Neural progenitor cell (in vitro differentiated cells): Measurements from ENCODE around the gene DCAF10. TPM values are rescaled to one million over a fixed set of nuclear protein-coding genes. Genes with fewer than 3 reads are reported as not detected.
"Not testable (repeated sequence)": the region's sequence is repeated elsewhere in the genome, so short reads cannot be mapped to it uniquely, and the experiment has no call there.

Experiments
- DNase-seq: peaks from one replicate; pipeline ENCODE4 v3.0.0-alpha.2; 2016; ENCODE audit warnings: low spot score
- H2AFZ ChIP-seq: fragments of 200-600 bp; sonication (generic); replicated peaks from 2 replicates; pipeline ENCODE4 v1.6.1; 2016; ENCODE audit warnings: antibody characterized with exemption
- H3F3A ChIP-seq: fragments of 200-600 bp; sonication (generic); 2 replicates; pipeline ENCODE4 v1.6.1; 2016; ENCODE audit warnings: antibody characterized with exemption, low read depth
- H3K27ac ChIP-seq: fragments of 200-600 bp; sonication (generic); 2 replicates; pipeline ENCODE4 v1.5.1; 2016; ENCODE audit warnings: mild to moderate bottlenecking
- H3K27me3 ChIP-seq: fragments of 200-600 bp; sonication (generic); 2 replicates; pipeline ENCODE4 v1.6.1; 2016; ENCODE audit warnings: mild to moderate bottlenecking, moderate library complexity
- H3K36me3 ChIP-seq: fragments of 200-600 bp; sonication (generic); 2 replicates; pipeline ENCODE4 v1.5.1; 2016
- H3K4me1 ChIP-seq: fragments of 200-600 bp; sonication (generic); 2 replicates; pipeline ENCODE4 v1.6.1; 2016; ENCODE audit warnings: mixed run types
- H3K4me2 ChIP-seq: fragments of 200-600 bp; sonication (generic); 2 replicates; pipeline ENCODE4 v1.6.1; 2016
- H3K4me3 ChIP-seq: fragments of 200-600 bp; sonication (generic); 2 replicates; pipeline ENCODE4 v1.5.1; 2016
- H3K79me2 ChIP-seq: fragments of 200-600 bp; sonication (generic); 2 replicates; pipeline ENCODE4 v1.6.1; 2016; ENCODE audit warnings: low read depth
- H3K9ac ChIP-seq: fragments of 200-600 bp; sonication (generic); 2 replicates; pipeline ENCODE4 v1.6.1; 2016
- H3K9me3 ChIP-seq: fragments of 200-600 bp; sonication (generic); 2 replicates; pipeline ENCODE4 v1.5.1; 2016; ENCODE audit warnings: low read depth
- H4K20me1 ChIP-seq: fragments of 200-600 bp; sonication (generic); 2 replicates; pipeline ENCODE4 v1.6.1; 2016; ENCODE audit warnings: low read depth
- H3K27ac Mint-ChIP-seq: 3 replicates; pipeline ENCODE4 v1.8.0; 2021; ENCODE audit warnings: mixed read lengths
- H3K27me3 Mint-ChIP-seq: 2 replicates; pipeline ENCODE4 v1.8.0; 2022; ENCODE audit warnings: low read depth, mild to moderate bottlenecking, inconsistent platforms, moderate library complexity, mixed read lengths; ENCODE audit not compliant: insufficient read depth
- H3K36me3 Mint-ChIP-seq: 3 replicates; pipeline ENCODE4 v1.8.0; 2021; ENCODE audit warnings: mixed read lengths
- H3K4me1 Mint-ChIP-seq: 3 replicates; pipeline ENCODE4 v1.8.0; 2021; ENCODE audit warnings: mixed read lengths
- H3K4me3 Mint-ChIP-seq: 3 replicates; pipeline ENCODE4 v1.8.0; 2021; ENCODE audit warnings: mild to moderate bottlenecking, moderate library complexity, mixed read lengths
- H3K9me3 Mint-ChIP-seq: 3 replicates; pipeline ENCODE4 v1.8.0; 2020; ENCODE audit warnings: mixed read lengths
- CTCF ChIP-seq: fragments of 200-600 bp; sonication (generic); IDR thresholded peaks from 2 replicates; pipeline ENCODE4 v1.5.1; 2017; ENCODE audit warnings: antibody characterized with exemption, mild to moderate bottlenecking
- EZH2 ChIP-seq: fragments of 200-600 bp; sonication (generic); IDR thresholded peaks from 2 replicates; pipeline ENCODE4 v1.6.1; 2017; ENCODE audit warnings: antibody characterized with exemption, mild to moderate bottlenecking, moderate library complexity
- EZH2phosphoT487 ChIP-seq: fragments of 200-600 bp; sonication (generic); IDR thresholded peaks from 2 replicates; pipeline ENCODE4 v1.6.1; 2017; ENCODE audit warnings: antibody characterized with exemption
- total RNA-seq: library from RNA; depleted of rRNA; stranded (reverse); fragments of >200 nt; gene quantifications from 2 replicates; pipeline ENCODE4 v1.2.3, GENCODE V29; 2015; ENCODE audit warnings: low replicate concordance

DCAF10 gene
- total RNA-seq, 1 donor from 2014 or later: 15.8 TPM

- H3K4me3 Mint-ChIP-seq: no peak overlapping the region
- H3K4me1 Mint-ChIP-seq: no peaks in the 10 kb centered on the region
- H3K9ac ChIP-seq: no peak overlapping the region
- H3K9me3 ChIP-seq: no peaks in the 10 kb centered on the region
- peaks cover 27% of the 10 kb centered on the region for H3K36me3 Mint-ChIP-seq
- H3K27ac ChIP-seq: no peak overlapping the region
- H3K27me3 Mint-ChIP-seq: no peaks in the 10 kb centered on the region
- H4K20me1 ChIP-seq: no peaks in the 10 kb centered on the region
- no peak overlapping the region for H3K27ac Mint-ChIP-seq
- H3K79me2 ChIP-seq: no peaks in the 10 kb centered on the region
- no peak overlapping the region for H2AFZ ChIP-seq
- H3K9me3 Mint-ChIP-seq: peaks cover 13% of the 10 kb centered on the region
- H3K4me1 ChIP-seq: no peaks in the 10 kb centered on the region
- TF ChIP-seq EZH2 (no peak), EZH2phosphoT487 (no peak), CTCF (no peak)
- no peak overlapping the region for H3K4me3 ChIP-seq
- H3K36me3 ChIP-seq: no peaks in the 10 kb centered on the region
- H3F3A ChIP-seq: no peaks in the 10 kb centered on the region
- H3K27me3 ChIP-seq: no peaks in the 10 kb centered on the region
- H3K4me2 ChIP-seq: no peak overlapping the region
- no peak for DNase-seq
Measured at GRCh38 chr9:37876376-37876775, 75.8 kb downstream of the DCAF10 start.

- no peak overlapping the region for H3K4me2 ChIP-seq
Measured at GRCh38 chr9:37880916-37881479, 80.4 kb downstream of the DCAF10 start.

GRCh38 chr9:37887977-37888583 lies 87.5 kb downstream of the DCAF10 start:
- H3K36me3 Mint-ChIP-seq: peaks cover 28% of the 10 kb centered on the region

More at GRCh38 chr9:37880916-37881479, 80.4 kb downstream of the DCAF10 start:
- H2AFZ ChIP-seq: no peak overlapping the region
- no peak overlapping the region for H3K27ac ChIP-seq
- no peak overlapping the region for H3K4me3 Mint-ChIP-seq
- no peak overlapping the region for H3K27ac Mint-ChIP-seq
- no peak overlapping the region for H3K4me3 ChIP-seq
- no peaks in the 10 kb centered on the region for H3K79me2 ChIP-seq
- H3K9me3 ChIP-seq: no peaks in the 10 kb centered on the region
- H3K36me3 ChIP-seq: no peaks in the 10 kb centered on the region
- no peaks in the 10 kb centered on the region for H3K27me3 ChIP-seq
- peaks cover 28% of the 10 kb centered on the region for H3K36me3 Mint-ChIP-seq
- H3F3A ChIP-seq: no peaks in the 10 kb centered on the region
- H3K4me1 ChIP-seq: no peaks in the 10 kb centered on the region
- peaks cover 8% of the 10 kb centered on the region for H3K9me3 Mint-ChIP-seq
- TF ChIP-seq CTCF (no peak), EZH2 (no peak), EZH2phosphoT487 (no peak)
- H3K4me1 Mint-ChIP-seq: no peaks in the 10 kb centered on the region
- peaks cover 2% of the 10 kb centered on the region for H3K27me3 Mint-ChIP-seq
- no peak for DNase-seq
- no peaks in the 10 kb centered on the region for H4K20me1 ChIP-seq
- no peak overlapping the region for H3K9ac ChIP-seq

GRCh38 chr9:37889536-37889935 lies 88.9 kb downstream of the DCAF10 start:
- Histone ChIP-seq H3K27me3 (no peaks in the 10 kb centered on the region), H2AFZ (no peak overlapping the region), H3K9ac (no peak overlapping the region), H3K79me2 (no peaks in the 10 kb centered on the region), H3K4me1 (no peaks in the 10 kb centered on the region), H4K20me1 (no peaks in the 10 kb centered on the region), H3K36me3 (peaks cover 1% of the 10 kb centered on the region), H3K27ac (no peak overlapping the region), H3F3A (no peaks in the 10 kb centered on the region), H3K9me3 (no peaks in the 10 kb centered on the region), H3K4me3 (no peak overlapping the region), H3K4me2 (no peak overlapping the region)
- Mint-ChIP-seq H3K9me3 (no peaks in the 10 kb centered on the region), H3K27me3 (peaks cover 2% of the 10 kb centered on the region), H3K36me3 (peaks cover 37% of the 10 kb centered on the region), H3K4me3 (no peak overlapping the region), H3K27ac (no peak overlapping the region), H3K4me1 (no peaks in the 10 kb centered on the region)
- no peak for DNase-seq
- TF ChIP-seq EZH2: no peak

More at GRCh38 chr9:37887977-37888583, 87.5 kb downstream of the DCAF10 start:
- not testable (repeated sequence) for H3K9me3 ChIP-seq, H3K4me1 Mint-ChIP-seq, H3K4me3 Mint-ChIP-seq, H3K27ac Mint-ChIP-seq, DNase-seq, H3K9ac ChIP-seq, H3K4me1 ChIP-seq, H4K20me1 ChIP-seq, H3K4me2 ChIP-seq, H2AFZ ChIP-seq, H3K27me3 ChIP-seq, H3K27ac ChIP-seq, H3K9me3 Mint-ChIP-seq, H3F3A ChIP-seq, H3K27me3 Mint-ChIP-seq, H3K79me2 ChIP-seq, H3K36me3 ChIP-seq, H3K4me3 ChIP-seq

GRCh38 chr9:37891042-37891441 lies 90.4 kb downstream of the DCAF10 start:
- H4K20me1 ChIP-seq, H3K9me3 Mint-ChIP-seq, H3K9ac ChIP-seq, H3K9me3 ChIP-seq, H3K4me2 ChIP-seq, H3K27me3 Mint-ChIP-seq, H3K79me2 ChIP-seq, H3K4me1 ChIP-seq, H3K4me1 Mint-ChIP-seq, H2AFZ ChIP-seq, H3K27ac ChIP-seq, H3K27ac Mint-ChIP-seq, H3K27me3 ChIP-seq, H3K4me3 Mint-ChIP-seq, H3F3A ChIP-seq, DNase-seq, H3K4me3 ChIP-seq: not testable (repeated sequence)
- peaks cover 12% of the 10 kb centered on the region for H3K36me3 ChIP-seq
- peaks cover 38% of the 10 kb centered on the region for H3K36me3 Mint-ChIP-seq
